ENCODE data around the gene GRK5. TPM values are rescaled to one million over a fixed set of nuclear protein-coding genes. Genes with fewer than 3 reads are reported as not detected.
A peak's percentile ranks its signal among the peaks of the same experiment; 100 is the strongest.
"Not testable (repeated sequence)": the region's sequence is repeated elsewhere in the genome, so short reads cannot be mapped to it uniquely, and the experiment has no call there.

GRK5 gene
- 47.6 TPM for total RNA-seq
- long read RNA-seq, transcript GRK5-202 (16 exons, 2,654 nt) = major isoform, 49 of 61 reads
- long read RNA-seq, partial matches to known transcripts = 5 of 61 reads
- long read RNA-seq, other reads (novel, unspliced or antisense) = 7 of 61 reads

- ATAC-seq (ENCODE audit: poor library complexity) (peak; percentile 93), DNase-seq (peak; percentile 97)
- intact Hi-C loops (cut with DNase I) = loop anchor here (5.0 kb wide), 2 partner anchors 110 to 210 kb away; no protein-coding TSS in a partner anchor
Observed at GRCh38 chr10:119207366-119207666, at the start of gene GRK5. Gene GRK5, plus strand, starts transcription at chr10:119207571. Its CDS starts 347 bp downstream, at chr10:119207918.

- ATAC-seq (ENCODE audit: poor library complexity) (no peak), DNase-seq (no peak)
- intact Hi-C loops (cut with DNase I) = no loop called here
Observed at GRCh38 chr10:119159332-119159731, 48.0 kb upstream of the GRK5 start.

- ATAC-seq (ENCODE audit: poor library complexity) (no peak), DNase-seq (no peak)
- intact Hi-C loops (cut with DNase I) = no loop called here
Observed at GRCh38 chr10:119161680-119162451, 45.5 kb upstream of the GRK5 start.

- DNase-seq = no peak
- no peak for ATAC-seq (ENCODE audit: poor library complexity)
- intact Hi-C loops (cut with DNase I) = no loop called here
Observed at GRCh38 chr10:119162452-119163092, 44.8 kb upstream of the GRK5 start.

- DNase-seq (peak; percentile 89), ATAC-seq (ENCODE audit: poor library complexity) (peak; percentile 98)
- intact Hi-C loops (cut with DNase I) = no loop called here
Observed at GRCh38 chr10:119165171-119166117, 41.9 kb upstream of the GRK5 start, which contains the start of gene SFXN4. Gene SFXN4, minus strand, starts transcription at chr10:119165714. Its CDS starts 67 bp downstream, at chr10:119165647.

GRCh38 chr10:119166118-119166500 lies 41.3 kb upstream of the GRK5 start:
- DNase-seq = no peak
- no peak for ATAC-seq (ENCODE audit: poor library complexity)
- intact Hi-C loops (cut with DNase I) = no loop called here

- ATAC-seq (ENCODE audit: poor library complexity) (no peak), DNase-seq (no peak)
- intact Hi-C loops (cut with DNase I) = no loop called here
Observed at GRCh38 chr10:119166564-119166963, 40.8 kb upstream of the GRK5 start.

GRCh38 chr10:119167041-119167440 lies 40.3 kb upstream of the GRK5 start:
- DNase-seq (no peak), ATAC-seq (ENCODE audit: poor library complexity) (no peak)
- intact Hi-C loops (cut with DNase I) = no loop called here

GRCh38 chr10:119174109-119174508 lies 33.3 kb upstream of the GRK5 start:
- intact Hi-C loops (cut with DNase I) = no loop called here
- ATAC-seq (ENCODE audit: poor library complexity) = no peak

GRCh38 chr10:119176166-119176565 lies 31.2 kb upstream of the GRK5 start:
- ATAC-seq (ENCODE audit: poor library complexity) (no peak), DNase-seq (no peak)
- intact Hi-C loops (cut with DNase I) = no loop called here

More at GRCh38 chr10:119174109-119174508, 33.3 kb upstream of the GRK5 start:
- DNase-seq = no peak

GRCh38 chr10:119177708-119178371 lies 29.5 kb upstream of the GRK5 start:
- ATAC-seq (ENCODE audit: poor library complexity) = no peak
- intact Hi-C loops (cut with DNase I) = no loop called here

GRCh38 chr10:119178372-119179119 lies 28.8 kb upstream of the GRK5 start, which contains the start of gene PRDX3:
Gene PRDX3, minus strand, starts transcription at chr10:119178812. Its CDS starts 22 bp downstream, at chr10:119178790.
- DNase-seq = peak; percentile 97
- peak; percentile 100 for ATAC-seq (ENCODE audit: poor library complexity)
- intact Hi-C loops (cut with DNase I) = no loop called here

More at GRCh38 chr10:119177708-119178371, 29.5 kb upstream of the GRK5 start:
- no peak for DNase-seq

- DNase-seq; intact Hi-C loops (cut with DNase I); ATAC-seq (ENCODE audit: poor library complexity): not testable (repeated sequence)
Observed at GRCh38 chr10:119180850-119181400, 26.4 kb upstream of the GRK5 start.

GRCh38 chr10:119183664-119184412 lies 23.5 kb upstream of the GRK5 start:
- intact Hi-C loops (cut with DNase I) = no loop called here
- DNase-seq (no peak), ATAC-seq (ENCODE audit: poor library complexity) (no peak)

- DNase-seq = no peak
- no peak for ATAC-seq (ENCODE audit: poor library complexity)
- intact Hi-C loops (cut with DNase I) = no loop called here
Observed at GRCh38 chr10:119189811-119190282, 17.5 kb upstream of the GRK5 start.

GRCh38 chr10:119190353-119190752 lies 17.0 kb upstream of the GRK5 start:
- no peak for ATAC-seq (ENCODE audit: poor library complexity)
- intact Hi-C loops (cut with DNase I) = no loop called here
- DNase-seq = no peak

All from Right ventricle myocardium superior (tissue), 1 donor.